ENCODE measurements around the gene JARID2. TPM values are rescaled to one million over a fixed set of nuclear protein-coding genes. Genes with fewer than 3 reads are reported as not detected.

Gene JARID2
- total RNA-seq, 1 experiment from 2014 or later, result 23.6 TPM

GRCh38 chr6:15516923-15517560 lies 271.2 kb downstream of the JARID2 start:
- DNase-seq (ENCODE audit: low read depth, low spot score) (no peak), ATAC-seq (no peak)
- H3K36me3 ChIP-seq (ENCODE audit: control insufficient read depth in 1 of 2, insufficient read depth in 2 of 2, low read length in 2 of 2), result peaks cover 1 to 6% of the 10 kb centered on the region in 2 experiments; a peak in 2 of 4 replicates
- intact Hi-C loops (cut with micrococcal nuclease), result no loop called here
- CTCF ChIA-PET, result no interaction called here
- H4K20me1 ChIP-seq (ENCODE audit: insufficient read depth), result no peaks in the 10 kb centered on the region
- no TSS peak for BruUV-seq (replicated peaks)
- H2AFZ ChIP-seq (ENCODE audit: low read depth, low read length, poor library complexity, severe bottlenecking), result no peak overlapping the region
- POLR2A ChIA-PET, result no interaction called here
- no peaks in the 10 kb centered on the region for H3K4me1 ChIP-seq (ENCODE audit: control insufficient read depth in 1 of 2, insufficient read depth in 2 of 2, low read length in 2 of 2)
- RAD21 ChIA-PET (ENCODE audit: low non-redundant PET in 1 of 2, low total read pairs in 2 of 2, uncharacterized antibody in 2 of 2, unreplicated experiment in 2 of 2), result no interaction called here
- no peak overlapping the region for H3K9ac ChIP-seq (ENCODE audit: low read length)
- H3K9me2 ChIP-seq (ENCODE audit: insufficient read depth), result no peaks in the 10 kb centered on the region
- H3K4me2 ChIP-seq (ENCODE audit: low read length), result no peak overlapping the region
- H3K4me3 ChIP-seq (replicated peaks in 1 of 2; ENCODE audit: low read depth in 1 of 2, low read length in 2 of 2), result no peak overlapping the region
- H3K27me3 ChIP-seq (ENCODE audit: insufficient read depth, low read length), result no peaks in the 10 kb centered on the region
- H3K9me3 ChIP-seq (ENCODE audit: control insufficient read depth in 1 of 2, insufficient read depth in 1 of 2, low read depth in 1 of 2, low read length in 2 of 2), result no peaks in the 10 kb centered on the region
- H3K79me2 ChIP-seq (ENCODE audit: insufficient read depth, low read length), result no peaks in the 10 kb centered on the region
- TF ChIP-seq ZFX (IDR thresholded peaks at IDR 0.05), result no peak
- TF ChIP-seq SP1 (IDR thresholded peaks at IDR 0.05; ENCODE audit: low read depth), result no peak
- TF ChIP-seq REST (IDR thresholded peaks at IDR 0.05; ENCODE audit: low read depth), result no peak
- TF ChIP-seq CTCF (IDR thresholded peaks at IDR 0.05 in 2 of 3, conservative IDR thresholded peaks at IDR 0.05 in 1 of 3; ENCODE audit: borderline replicate concordance in 1 of 3, insufficient read depth in 1 of 3, low read depth in 2 of 3, low read length in 2 of 3), result no peak
- TF ChIP-seq MAX (IDR thresholded peaks at IDR 0.05), result no peak
- TF ChIP-seq JUND (IDR thresholded peaks at IDR 0.05), result no peak
- no peak for TF ChIP-seq ELF1 (IDR thresholded peaks at IDR 0.05; ENCODE audit: borderline replicate concordance, low read depth)
- no peak for TF ChIP-seq TCF7L2 (IDR thresholded peaks at IDR 0.05; ENCODE audit: borderline replicate concordance, extremely low read depth, insufficient read depth, insufficient read length)
- no peak for TF ChIP-seq EZH2 (IDR thresholded peaks at IDR 0.05)
- TF ChIP-seq POLR2AphosphoS5 (IDR thresholded peaks at IDR 0.05; ENCODE audit: low read depth, low read length), result no peak
- TF ChIP-seq POLR2A (IDR thresholded peaks at IDR 0.05; ENCODE audit: borderline replicate concordance, extremely low read depth, insufficient read depth, insufficient read length), result no peak
- TF ChIP-seq EZH2phosphoT487 (IDR thresholded peaks at IDR 0.05; ENCODE audit: borderline replicate concordance), result no peak
- TF ChIP-seq EGR1 (IDR thresholded peaks at IDR 0.05; ENCODE audit: low read depth), result no peak
- no peak overlapping the region for H3K27ac ChIP-seq (ENCODE audit: low read depth, low read length)
